Measurements from ENCODE around the gene CTNNA2. TPM values are rescaled to one million over a fixed set of nuclear protein-coding genes. Genes with fewer than 3 reads are reported as not detected.

CTNNA2 gene
- total and polyA plus RNA-seq, 9 of the 15 experiments (the other 6 are each of a cell fraction or from before 2014, with no cell fraction given), result 0.03 to 0.40 (median 0.15) TPM

DNA sequence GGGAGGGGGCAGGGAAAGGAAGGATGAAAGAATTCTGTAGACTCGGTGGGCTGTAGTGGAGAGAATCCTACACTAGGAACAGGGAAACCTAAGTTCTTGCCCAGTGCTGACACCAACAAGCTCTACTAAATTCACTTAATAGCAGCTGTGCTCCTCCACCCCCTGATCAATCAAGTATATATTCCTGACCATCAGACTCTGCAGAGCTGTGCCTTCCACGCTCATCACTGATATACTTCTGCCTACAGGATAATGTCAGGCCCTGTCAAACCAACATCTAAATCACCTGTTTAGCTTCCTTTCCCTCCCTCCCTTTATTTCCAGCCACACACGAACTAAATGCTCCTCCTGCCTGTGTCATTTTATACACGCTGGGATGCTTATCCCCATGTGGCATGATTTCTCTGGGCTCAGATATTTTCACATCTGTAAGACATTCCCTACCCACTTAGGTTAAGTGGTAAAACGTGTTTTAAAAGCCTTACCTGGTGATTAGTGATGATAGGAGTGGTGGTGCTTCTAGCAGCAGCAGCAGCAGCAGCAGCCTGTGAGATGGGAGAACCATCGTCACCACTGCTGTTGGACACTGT is 489.8 kb downstream of the CTNNA2 start (continued):
- TF ChIP-seq FOXM1 (IDR thresholded peaks at IDR 0.05; ENCODE audit: low read depth) (no peak), FOXM1 (CRISPR knock-in tag; IDR thresholded peaks at IDR 0.05; ENCODE audit: low read depth) (no peak), BRD9 (IDR thresholded peaks at IDR 0.05; ENCODE audit: low read depth, partially characterized antibody) (no peak), ILF3 (IDR thresholded peaks at IDR 0.05; ENCODE audit: borderline replicate concordance) (no peak), SMAD1 (IDR thresholded peaks at IDR 0.05; ENCODE audit: low read depth, low read length, partially characterized antibody) (no peak), ZNF324 (CRISPR knock-in tag; IDR thresholded peaks at IDR 0.05) (no peak), RBM34 (IDR thresholded peaks at IDR 0.05; ENCODE audit: borderline replicate concordance, insufficient read depth, low read length) (no peak), CBFA2T3 (IDR thresholded peaks at IDR 0.05) (no peak), PYGO2 (tag; IDR thresholded peaks at IDR 0.05) (no peak)
- TF ChIP-seq, protein P1, sequence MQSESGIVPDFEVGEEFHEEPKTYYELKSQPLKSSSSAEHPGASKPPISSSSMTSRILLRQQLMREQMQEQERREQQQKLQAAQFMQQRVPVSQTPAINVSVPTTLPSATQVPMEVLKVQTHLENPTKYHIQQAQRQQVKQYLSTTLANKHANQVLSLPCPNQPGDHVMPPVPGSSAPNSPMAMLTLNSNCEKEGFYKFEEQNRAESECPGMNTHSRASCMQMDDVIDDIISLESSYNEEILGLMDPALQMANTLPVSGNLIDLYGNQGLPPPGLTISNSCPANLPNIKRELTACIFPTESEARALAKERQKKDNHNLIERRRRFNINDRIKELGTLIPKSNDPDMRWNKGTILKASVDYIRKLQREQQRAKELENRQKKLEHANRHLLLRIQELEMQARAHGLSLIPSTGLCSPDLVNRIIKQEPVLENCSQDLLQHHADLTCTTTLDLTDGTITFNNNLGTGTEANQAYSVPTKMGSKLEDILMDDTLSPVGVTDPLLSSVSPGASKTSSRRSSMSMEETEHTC (IDR thresholded peaks at IDR 0.05), result no peak

DNA sequence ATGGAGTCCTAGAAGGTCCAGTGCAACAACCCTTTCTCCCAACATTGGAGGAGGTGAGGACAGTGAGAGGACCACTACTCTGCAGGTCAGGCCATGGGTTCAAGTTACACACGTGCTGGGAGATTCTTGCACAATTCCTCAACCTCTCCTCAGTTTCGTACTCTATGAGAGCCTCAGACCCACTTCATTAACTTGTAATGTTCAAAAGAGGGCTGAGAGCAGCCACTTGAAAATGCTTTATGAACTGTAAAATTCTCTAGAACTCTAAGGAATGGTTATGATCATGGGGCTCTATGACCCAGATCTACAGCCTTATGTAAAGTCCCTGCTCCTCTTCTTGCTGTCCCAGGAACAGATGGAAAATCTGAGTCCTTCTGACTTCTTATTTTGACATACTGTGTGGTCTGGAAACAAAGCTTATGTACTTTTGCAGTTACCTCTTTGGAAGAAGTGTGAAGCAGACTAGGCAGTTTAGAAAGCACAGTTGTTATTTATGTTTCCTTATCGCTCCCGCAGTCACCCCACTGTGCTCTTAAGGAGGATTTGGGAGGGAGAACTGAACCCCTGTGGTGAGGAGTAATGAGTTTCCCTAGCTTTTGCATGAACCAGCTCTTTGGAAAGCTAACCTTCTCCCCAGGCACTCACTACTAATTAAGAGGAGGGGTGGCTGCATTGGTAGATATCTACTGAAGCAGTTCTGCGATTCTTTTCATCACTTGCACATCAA is 495.1 kb downstream of the CTNNA2 start:
- H3K9ac ChIP-seq (ENCODE audit: insufficient read depth in 1 of 2, low read depth in 2 of 2, low read length in 2 of 2), result no peak overlapping the region
- no peak overlapping the region for H2AFZ ChIP-seq (ENCODE audit: low read depth, low read length)
- H3K9me1 ChIP-seq (ENCODE audit: control insufficient read depth, insufficient read depth, low read length), result no peaks in the 10 kb centered on the region
- DNase-seq (ENCODE audit: extremely low read depth in 1 of 4, low spot score in 3 of 4) (no peak), FAIRE-seq (no peak), ATAC-seq (no peak)
- POLR2A ChIA-PET, result no interaction called here
- no peaks in the 10 kb centered on the region for H3K27me3 ChIP-seq (ENCODE audit: control insufficient read depth in 2 of 2, insufficient read depth in 2 of 2, low read length in 2 of 2)
- intact Hi-C loops (cut with micrococcal nuclease), result no loop called here
- no peaks in the 10 kb centered on the region for H4K20me1 ChIP-seq (replicated peaks; ENCODE audit: control insufficient read depth, insufficient read depth, low read length)
- CTCF ChIA-PET (ENCODE audit: low intra/inter-chr PET ratio), result no interaction called here
- no peaks in the 10 kb centered on the region for H3K79me2 ChIP-seq (ENCODE audit: control insufficient read depth, insufficient read depth, low read length)
- no peaks in the 10 kb centered on the region for H3K9me3 ChIP-seq (replicated peaks; ENCODE audit: control insufficient read depth, insufficient read depth, low read depth, low read length)
- no peak overlapping the region for H3K4me3 ChIP-seq
- H3K36me3 ChIP-seq (ENCODE audit: control insufficient read depth, insufficient read depth, low read length), result no peaks in the 10 kb centered on the region
- BruUV-seq (replicated peaks), result no TSS peak
- no peaks in the 10 kb centered on the region for H3K4me1 ChIP-seq (replicated peaks in 1 of 2; ENCODE audit: control insufficient read depth in 2 of 2, insufficient read depth in 2 of 2, low read length in 2 of 2)
- in situ Hi-C loops (cut with MboI), result no loop called here
- no peak overlapping the region for H3K4me2 ChIP-seq (ENCODE audit: insufficient read depth, low read length)
- no peak overlapping the region for H3K27ac ChIP-seq (ENCODE audit: extremely low read depth, low read depth, low read length)
- 4% methylated on average over 5 of the region's 5 CpGs for WGBS (ENCODE audit: insufficient coverage, low coverage, missing lambda C conversion rate)
- no peak for TF ChIP-seq CEBPG (CRISPR knock-in tag; IDR thresholded peaks at IDR 0.05)
- TF ChIP-seq CEBPG (tag; conservative IDR thresholded peaks at IDR 0.05 in 1 of 2, IDR thresholded peaks at IDR 0.05 in 1 of 2), result no peak
- no peak for TF ChIP-seq JUNB (CRISPR knock-in tag; conservative IDR thresholded peaks at IDR 0.05)
- no peak for TF ChIP-seq RBM17 (IDR thresholded peaks at IDR 0.05; ENCODE audit: borderline replicate concordance, low read depth, low read length)
- no peak for TF ChIP-seq NFATC3 (IDR thresholded peaks at IDR 0.05)
- TF ChIP-seq, protein P2, sequence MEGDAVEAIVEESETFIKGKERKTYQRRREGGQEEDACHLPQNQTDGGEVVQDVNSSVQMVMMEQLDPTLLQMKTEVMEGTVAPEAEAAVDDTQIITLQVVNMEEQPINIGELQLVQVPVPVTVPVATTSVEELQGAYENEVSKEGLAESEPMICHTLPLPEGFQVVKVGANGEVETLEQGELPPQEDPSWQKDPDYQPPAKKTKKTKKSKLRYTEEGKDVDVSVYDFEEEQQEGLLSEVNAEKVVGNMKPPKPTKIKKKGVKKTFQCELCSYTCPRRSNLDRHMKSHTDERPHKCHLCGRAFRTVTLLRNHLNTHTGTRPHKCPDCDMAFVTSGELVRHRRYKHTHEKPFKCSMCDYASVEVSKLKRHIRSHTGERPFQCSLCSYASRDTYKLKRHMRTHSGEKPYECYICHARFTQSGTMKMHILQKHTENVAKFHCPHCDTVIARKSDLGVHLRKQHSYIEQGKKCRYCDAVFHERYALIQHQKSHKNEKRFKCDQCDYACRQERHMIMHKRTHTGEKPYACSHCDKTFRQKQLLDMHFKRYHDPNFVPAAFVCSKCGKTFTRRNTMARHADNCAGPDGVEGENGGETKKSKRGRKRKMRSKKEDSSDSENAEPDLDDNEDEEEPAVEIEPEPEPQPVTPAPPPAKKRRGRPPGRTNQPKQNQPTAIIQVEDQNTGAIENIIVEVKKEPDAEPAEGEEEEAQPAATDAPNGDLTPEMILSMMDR (IDR thresholded peaks at IDR 0.05 in 2 of 3, conservative IDR thresholded peaks at IDR 0.05 in 1 of 3; ENCODE audit: insufficient read depth in 2 of 3, low read depth in 1 of 3, low read length in 3 of 3), result no peak

All from K562 (cell line).